Right lung (tissue), 5 donors: ENCODE results near the gene PDIA2. TPM values are rescaled to one million over a fixed set of nuclear protein-coding genes. Genes with fewer than 3 reads are reported as not detected.
A peak's percentile ranks its signal among the peaks of the same experiment; 100 is the strongest.
"Not testable (repeated sequence)": the region's sequence is repeated elsewhere in the genome, so short reads cannot be mapped to it uniquely, and the experiment has no call there.

Experiments
- DNase-seq, 2 donors: peaks; one replicate each; pipeline ENCODE4 v3.0.0-alpha.2; 2013
- polyA plus RNA-seq, 5 donors: library from polyadenylated mRNA; unstranded; fragments of 120-200 nt; gene quantifications; one replicate each; pipeline versions ENCODE4 v1.2.1 to v1.2.3, GENCODE V29; 2013; ENCODE audit warnings: inconsistent platforms in 1 of 5, low replicate concordance in 1 of 5; ENCODE audit not compliant: insufficient read length in 5 of 5, insufficient read depth in 1 of 5

The PDIA2 gene
- polyA plus RNA-seq, 5 donors: 0.25 to 0.99 (median 0.49) TPM

DNA sequence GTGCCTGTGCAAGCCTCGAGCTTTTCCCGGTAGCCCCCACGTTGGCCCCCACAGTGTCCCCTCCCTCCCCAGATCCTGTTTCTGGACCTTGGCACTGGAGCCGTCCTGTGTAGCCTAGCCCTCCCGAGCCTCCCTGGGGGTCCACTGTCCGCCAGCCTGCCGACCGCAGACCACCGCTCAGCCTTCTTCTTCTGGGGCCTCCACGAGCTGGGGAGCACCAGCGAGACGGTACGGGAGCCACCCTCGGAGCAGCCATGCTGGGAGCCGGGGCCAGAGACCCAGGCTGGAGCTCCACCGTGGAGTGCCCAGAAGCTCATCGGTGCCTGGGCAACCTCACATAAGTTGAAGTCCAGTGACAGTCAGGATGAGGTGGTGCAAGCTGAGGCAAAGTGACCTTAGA is 19.0 kb upstream of the PDIA2 start:
- DNase-seq: no peak

DNA sequence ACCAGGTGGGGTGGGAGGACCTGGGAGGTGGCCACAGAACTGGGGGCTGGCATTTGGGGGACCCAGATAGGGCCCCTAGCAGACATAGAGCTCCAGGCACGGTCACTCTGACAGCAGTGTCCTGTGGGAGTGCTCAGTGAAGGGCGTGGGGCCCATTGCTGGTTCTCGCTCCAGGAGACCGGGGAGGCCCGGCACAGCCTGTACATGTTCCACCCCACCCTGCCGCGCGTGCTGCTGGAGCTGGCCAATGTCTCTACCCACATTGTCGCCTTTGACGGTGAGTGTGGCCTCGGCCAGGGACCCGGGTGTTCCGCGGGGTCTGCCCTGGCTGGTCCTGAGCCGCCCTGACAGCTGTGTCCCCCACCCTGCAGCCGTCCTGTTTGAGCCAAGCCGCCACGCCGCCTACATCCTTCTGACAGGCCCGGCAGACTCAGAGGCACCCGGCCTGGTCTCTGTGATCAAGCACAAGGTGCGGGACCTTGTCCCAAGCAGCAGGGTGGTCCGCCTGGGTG is 18.5 kb upstream of the PDIA2 start:
- DNase-seq: no peak

DNA sequence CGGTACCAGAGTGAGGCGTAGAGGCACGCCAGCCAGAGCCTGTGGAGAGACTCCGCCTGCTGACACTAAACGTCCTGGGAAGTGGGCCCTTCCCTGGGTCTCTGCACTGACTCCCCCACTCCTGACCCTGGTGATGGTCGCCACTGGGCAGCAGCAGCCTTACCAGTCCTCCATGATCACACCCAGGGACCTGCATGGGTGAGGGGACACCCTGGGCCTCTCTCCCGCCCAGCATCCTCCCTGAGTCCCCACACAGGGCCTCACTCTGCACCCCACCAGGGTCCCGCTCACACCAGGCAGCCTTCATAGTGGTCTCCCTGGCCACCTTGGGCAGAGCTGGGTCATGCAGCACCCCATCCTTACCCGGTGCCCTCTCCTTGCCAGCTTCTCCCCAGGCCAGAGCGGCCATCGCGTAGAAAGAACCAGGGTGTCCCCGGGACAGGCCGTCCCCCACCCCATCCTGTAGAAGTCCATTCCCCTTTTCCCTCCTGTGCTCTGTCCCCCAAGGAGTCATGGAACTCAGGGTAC is 17.9 kb upstream of the PDIA2 start:
- DNase-seq: no peak

DNA sequence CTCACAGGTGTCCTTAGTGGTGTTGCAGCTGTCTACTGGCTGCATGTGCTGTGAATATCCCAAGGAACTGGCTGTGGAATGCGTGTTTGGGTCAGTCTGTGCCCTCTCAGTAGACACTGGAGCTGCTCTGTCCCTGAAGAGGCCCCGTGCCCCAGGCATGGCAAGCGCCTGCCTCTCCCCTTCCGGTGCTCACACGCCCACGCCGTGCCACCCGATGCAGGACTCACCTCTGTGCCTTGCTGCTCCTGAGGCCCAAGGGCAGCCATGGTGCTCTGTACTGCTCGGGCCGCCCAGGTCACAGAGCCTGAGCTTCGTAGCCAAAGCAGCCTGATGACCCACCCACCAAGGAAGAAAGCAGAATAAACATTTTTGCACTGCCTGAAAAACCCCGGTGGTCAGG is 17.3 kb upstream of the PDIA2 start:
- no peak for DNase-seq

GRCh38 chr16:266258-267164 is 16.5 kb upstream of the PDIA2 start:
- DNase-seq: no peak

DNA sequence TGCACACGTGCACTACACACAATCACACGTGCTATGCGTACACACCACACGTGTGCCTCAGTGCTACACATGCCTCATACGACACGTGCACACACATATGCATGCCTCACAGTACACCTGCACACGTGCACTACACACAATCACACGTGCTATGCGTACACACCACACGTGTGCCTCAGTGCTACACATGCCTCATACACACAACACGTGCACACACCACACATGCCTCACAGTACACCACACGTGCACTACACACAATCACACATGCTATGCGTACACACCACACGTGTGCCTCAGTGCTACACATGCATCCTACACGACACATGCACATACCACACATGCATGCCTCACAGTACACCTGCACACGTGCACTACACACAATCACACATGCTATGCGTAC is 15.4 kb upstream of the PDIA2 start:
- DNase-seq: not testable (repeated sequence)

- DNase-seq: no peak
These were observed 14.6 kb upstream of the PDIA2 start for GRCh38 chr16:268141-269053.

DNA sequence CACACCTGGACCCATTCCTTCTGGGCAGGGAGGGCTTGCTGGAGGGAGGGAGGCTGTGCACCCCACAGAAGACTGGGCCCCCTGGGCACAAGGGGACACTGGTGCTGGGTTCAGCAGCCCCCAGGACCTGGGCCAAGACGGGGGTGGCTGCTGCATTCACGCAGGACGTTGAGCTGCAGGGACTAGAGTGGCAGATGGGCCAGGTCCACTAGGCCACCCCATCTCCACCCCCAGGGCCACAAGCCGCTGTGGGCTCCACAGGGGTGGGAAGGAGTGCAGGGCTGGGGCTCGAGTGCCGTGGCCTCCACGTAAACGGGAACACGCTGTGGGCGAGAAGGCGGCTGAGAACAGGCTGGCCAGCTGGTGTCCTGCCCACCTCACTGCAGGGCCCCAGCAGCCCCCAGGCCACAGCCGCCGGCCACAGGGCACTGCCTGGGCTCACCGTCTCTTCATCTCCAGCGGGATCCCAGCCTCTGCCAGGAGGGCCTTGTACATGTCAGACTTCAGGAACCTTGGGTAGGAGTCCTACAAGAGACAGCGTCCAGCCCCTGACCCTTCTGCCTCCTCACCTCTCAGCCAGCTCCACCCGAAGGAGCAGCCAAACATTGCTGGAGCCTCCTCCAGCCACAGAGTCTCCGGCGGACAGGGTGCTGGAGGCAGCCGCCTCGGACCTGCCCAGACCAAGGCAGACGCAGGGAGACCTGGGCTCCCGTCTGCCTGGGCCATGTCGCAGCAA is 13.7 kb upstream of the PDIA2 start:
- DNase-seq: no peak

DNA sequence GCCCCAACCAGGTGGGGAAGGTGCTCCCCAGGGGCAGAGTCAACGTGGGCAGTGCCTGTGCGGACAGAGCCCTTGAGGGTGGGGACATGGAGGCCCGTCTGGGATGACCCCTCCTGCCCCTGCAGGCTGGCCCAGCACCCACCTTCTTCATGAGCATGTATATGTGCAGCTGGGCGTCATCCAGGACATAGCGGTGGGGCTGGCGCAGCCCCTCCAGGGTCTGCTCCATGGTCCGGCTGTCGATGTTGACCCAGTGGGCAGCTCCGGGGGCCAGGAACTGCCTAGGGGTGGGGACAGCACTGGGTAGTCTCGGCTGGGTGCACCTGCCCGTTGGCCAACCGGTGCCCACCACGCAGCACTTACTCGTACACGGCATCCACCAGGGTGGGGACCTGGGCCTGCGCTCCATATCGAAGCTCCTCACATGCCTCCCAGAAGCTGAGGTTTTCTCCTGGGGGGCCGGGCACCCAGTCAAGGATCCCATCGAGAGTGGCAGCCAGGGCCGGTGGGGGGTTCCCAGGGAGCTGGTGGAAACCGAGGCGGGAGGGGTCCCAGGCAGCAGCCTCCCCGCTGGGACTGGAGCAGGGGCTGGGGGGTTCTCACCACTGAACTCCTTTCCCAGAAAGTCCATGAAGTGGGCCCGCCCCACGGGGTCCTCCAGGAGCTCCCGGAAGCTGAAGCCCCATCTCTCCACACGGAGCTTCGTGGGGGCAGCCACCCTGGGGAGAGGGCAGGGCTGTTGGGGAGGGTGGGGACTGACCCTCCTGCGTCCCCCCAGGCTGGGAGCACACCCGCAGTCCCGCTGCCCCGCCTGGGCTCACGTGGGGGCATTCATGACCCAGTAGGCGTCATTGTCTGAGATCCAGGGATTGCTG is 12.3 kb upstream of the PDIA2 start:
- no peak for DNase-seq

DNA sequence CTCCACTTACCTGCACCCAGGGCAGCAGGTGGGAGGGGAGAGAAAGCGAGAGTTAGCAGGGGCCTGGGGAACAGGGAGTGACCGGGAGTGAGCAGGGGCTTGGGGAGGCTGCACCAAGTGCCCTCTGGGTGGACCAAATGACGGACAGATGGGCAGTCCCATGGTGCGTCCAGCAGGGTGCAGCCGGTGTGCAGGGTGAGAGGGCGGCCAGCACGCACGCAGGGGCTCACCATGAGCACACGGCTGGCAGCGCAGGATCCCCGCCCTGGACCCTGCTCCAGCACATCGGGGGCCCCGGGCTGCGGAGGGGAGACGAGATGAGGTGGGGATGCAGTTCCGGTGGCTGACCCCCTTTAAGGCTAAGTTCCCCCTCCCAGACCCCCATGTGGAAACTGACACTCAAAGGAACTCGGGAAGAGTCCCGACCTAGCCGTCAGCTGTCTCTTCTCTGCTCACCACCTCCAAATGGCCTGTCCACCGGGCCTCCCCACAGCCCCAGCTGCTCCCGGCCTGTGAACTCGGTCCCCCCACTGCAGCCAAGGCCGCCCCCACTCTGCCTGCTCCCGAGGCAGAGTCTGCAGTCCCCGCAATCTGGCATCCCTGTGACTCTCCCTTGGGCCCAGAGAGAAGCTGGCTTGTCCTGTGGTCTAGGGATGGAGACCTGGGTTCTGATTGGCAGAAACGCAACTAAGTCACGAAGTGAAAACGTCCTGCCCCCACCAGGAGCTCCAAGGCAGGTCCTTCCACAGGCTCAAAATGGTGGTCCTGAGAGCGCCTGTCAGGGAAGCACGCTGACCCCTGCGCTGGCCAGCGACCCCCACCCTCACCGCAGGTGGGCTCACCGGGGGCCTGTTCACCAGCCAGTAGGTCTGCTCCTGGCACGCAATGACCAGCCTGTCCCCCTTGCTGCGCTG is 10.1 kb upstream of the PDIA2 start:
- DNase-seq: no peak

DNA sequence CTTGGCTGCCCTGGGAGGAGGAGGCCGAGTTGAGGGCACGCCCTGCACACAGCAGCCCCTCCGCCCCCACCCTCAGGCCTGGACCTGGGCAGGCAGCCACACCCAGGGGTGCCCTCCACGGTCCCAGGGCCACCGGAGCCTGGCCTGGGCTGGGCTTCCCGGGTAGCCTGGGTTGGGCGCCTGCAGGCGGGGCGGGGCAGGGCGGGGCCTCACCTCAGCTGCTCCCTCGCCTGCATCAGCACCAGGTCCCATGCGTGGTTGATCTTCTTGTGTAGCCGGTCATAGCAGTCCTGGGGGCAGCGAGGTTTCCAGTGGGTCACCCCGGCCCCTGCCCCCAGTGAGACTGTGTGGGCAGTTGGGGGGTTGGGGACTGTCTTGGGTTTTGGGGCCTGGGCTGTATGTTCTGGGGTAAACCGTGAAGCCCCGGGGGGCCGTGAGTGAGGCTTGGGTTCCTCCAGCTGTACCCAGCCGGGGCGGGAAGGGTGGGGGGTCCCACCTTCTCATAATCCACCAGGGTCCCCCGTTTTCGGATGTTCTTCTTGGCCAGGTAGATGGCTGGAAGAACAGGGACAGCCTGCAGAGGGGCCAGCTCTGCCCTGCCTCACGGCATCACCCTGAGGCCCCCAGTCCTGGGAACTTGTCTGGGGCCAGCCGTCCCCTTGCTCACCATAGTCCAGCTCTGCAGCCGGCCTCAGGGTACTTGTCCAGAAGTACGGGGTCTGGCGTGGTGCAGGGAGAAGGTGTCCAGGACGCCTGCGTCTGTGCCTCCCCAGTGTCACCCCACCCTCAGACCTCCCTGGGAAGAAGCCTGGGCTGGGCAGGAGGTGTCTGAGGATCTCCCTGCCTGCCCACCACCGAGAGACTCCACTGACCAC is 9.2 kb upstream of the PDIA2 start:
- DNase-seq: no peak

- no peak for DNase-seq
These were observed 7.8 kb upstream of the PDIA2 start for GRCh38 chr16:275041-275641.

GRCh38 chr16:275786-276232 is 7.2 kb upstream of the PDIA2 start, which contains the start of gene RGS11:
Gene RGS11 (minus strand): TSS chr16:275944. CDS start chr16:275911, 33 bp downstream.
- no peak for DNase-seq

- peak in 1 of 2 donors; percentile 36 for DNase-seq
These were observed 6.4 kb upstream of the PDIA2 start for GRCh38 chr16:276426-277077.

DNA sequence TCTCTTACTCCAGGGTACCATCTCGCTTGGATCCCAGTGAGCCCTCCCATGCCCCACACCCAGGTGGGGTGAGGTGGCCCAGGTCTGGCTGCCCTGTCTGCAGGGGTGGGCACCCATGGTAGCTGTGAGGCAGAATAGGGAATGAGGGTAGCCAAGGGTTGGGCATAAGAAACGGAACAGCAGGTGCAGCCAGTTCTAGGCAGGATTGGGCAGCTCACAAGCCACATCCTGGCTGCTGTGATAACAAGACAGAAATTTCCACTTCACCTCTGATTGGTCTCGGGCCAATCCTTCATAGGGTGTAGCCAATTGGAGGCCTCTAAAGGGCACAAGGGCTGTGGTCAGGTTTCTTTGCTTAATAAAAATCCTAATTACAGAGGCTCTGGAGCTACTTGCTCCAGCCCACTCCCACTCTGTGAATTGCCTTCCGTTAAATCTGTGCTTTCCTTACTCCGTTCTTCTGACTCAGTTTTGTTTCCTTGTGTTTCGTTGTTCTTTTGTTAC is 4.0 kb upstream of the PDIA2 start:
- DNase-seq: peak; percentile 23 to 27

DNA sequence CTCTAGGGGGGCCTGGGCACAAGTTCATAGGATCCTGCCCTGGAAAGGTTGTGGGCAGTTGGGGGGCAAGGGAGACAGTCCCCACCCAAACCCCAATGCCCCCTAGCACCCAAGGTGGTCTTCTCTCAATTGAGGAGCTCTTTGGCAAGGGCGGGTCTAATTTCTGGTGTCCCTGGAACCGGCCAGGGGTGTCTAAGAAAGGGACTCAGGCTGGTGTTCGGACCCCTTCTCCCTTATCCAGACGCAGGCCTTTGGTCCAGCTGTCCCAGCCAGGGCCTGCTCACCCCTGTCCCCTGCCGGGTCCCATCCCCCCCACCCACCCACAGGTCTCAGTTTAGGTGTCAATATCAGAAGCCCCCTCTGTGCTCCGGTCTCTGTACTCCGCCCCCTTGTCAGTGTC is 3.4 kb upstream of the PDIA2 start:
- DNase-seq: no peak

GRCh38 chr16:280005-280460 is 2.9 kb upstream of the PDIA2 start:
- DNase-seq: no peak
